CD4-positive, alpha-beta memory T cell (primary cell): ENCODE results near the gene RIPOR3. TPM values are rescaled to one million over a fixed set of nuclear protein-coding genes. Genes with fewer than 3 reads are reported as not detected.

Source experiments
- CTCF ChIA-PET: fragments of 350-600 bp; sonication (Branson Sonifier 250); formaldehyde crosslinking; loops from one replicate; lab custom pipeline; 2021; ENCODE audit warnings: inconsistent platforms; ENCODE audit not compliant: partially characterized antibody; lab: Charles Lee
- POLR2A ChIA-PET: fragments of 350-600 bp; sonication (Branson Sonifier 250); formaldehyde crosslinking; loops from one replicate; lab custom pipeline; 2021; ENCODE audit not compliant: partially characterized antibody; lab: Charles Lee
- DNase-seq, 5 donors: peaks; one replicate each; pipeline versions ENCODE4 v3.0.0 to v3.0.0-alpha.2; 2020 to 2022; ENCODE audit warnings: mixed read lengths in 1 of 5
- H3K27ac ChIP-seq: one replicate; pipeline ENCODE4 v1.7.0; 2013; ENCODE audit warnings: low read depth, low read length
- H3K27me3 ChIP-seq: 2 replicates; pipeline ENCODE4 v1.7.0; 2013; ENCODE audit warnings: mild to moderate bottlenecking, low read length, moderate library complexity; ENCODE audit not compliant: insufficient read depth
- H3K36me3 ChIP-seq: 2 replicates; pipeline ENCODE4 v1.7.0; 2013; ENCODE audit warnings: mild to moderate bottlenecking, low read length, moderate library complexity; ENCODE audit not compliant: insufficient read depth
- H3K4me1 ChIP-seq: 2 replicates; pipeline ENCODE4 v1.7.0; 2013; ENCODE audit warnings: mild to moderate bottlenecking, low read length, moderate library complexity; ENCODE audit not compliant: insufficient read depth
- H3K4me3 ChIP-seq, 2 donors: one replicate each; pipeline ENCODE4 v1.7.0; 2013; ENCODE audit warnings: low read length in 2 of 2, mild to moderate bottlenecking in 1 of 2
- H3K9me3 ChIP-seq, 2 donors: one replicate each; pipeline ENCODE4 v1.7.0; 2013; ENCODE audit warnings: low read length in 2 of 2, control low read depth in 1 of 2; ENCODE audit not compliant: control insufficient read depth in 1 of 2
- H3K27ac Mint-ChIP-seq, 7 donors: one replicate each; pipeline ENCODE4 v1.8.0; 2020 to 2021; ENCODE audit warnings: mixed read lengths in 7 of 7, mild to moderate bottlenecking in 6 of 7, inconsistent platforms in 3 of 7, moderate library complexity in 3 of 7
- H3K27me3 Mint-ChIP-seq, 2 donors: one replicate each; pipeline ENCODE4 v1.8.0; 2020 to 2021; ENCODE audit warnings: mixed read lengths in 2 of 2
- H3K36me3 Mint-ChIP-seq, 2 donors: one replicate each; pipeline ENCODE4 v1.8.0; 2020 to 2021; ENCODE audit warnings: mixed read lengths in 2 of 2, inconsistent platforms in 1 of 2, mild to moderate bottlenecking in 1 of 2
- H3K4me1 Mint-ChIP-seq, 4 donors: one replicate each; pipeline ENCODE4 v1.8.0; 2020 to 2021; ENCODE audit warnings: mixed read lengths in 4 of 4, mild to moderate bottlenecking in 1 of 4
- H3K4me3 Mint-ChIP-seq, 8 donors: one replicate each; pipeline ENCODE4 v1.8.0; 2020 to 2021; ENCODE audit warnings: mixed read lengths in 8 of 8, mild to moderate bottlenecking in 7 of 8, moderate library complexity in 6 of 8, inconsistent platforms in 3 of 8
- H3K9me3 Mint-ChIP-seq, 8 donors: one replicate each; pipeline ENCODE4 v1.8.0; 2020 to 2021; ENCODE audit warnings: mixed read lengths in 8 of 8, mild to moderate bottlenecking in 5 of 8, inconsistent platforms in 3 of 8, moderate library complexity in 1 of 8
- intact Hi-C: fragments of 100-400 bp; cut with micrococcal nuclease; formaldehyde crosslinking; loops from one replicate; pipeline ENCODE4 v1.15.1; 2023
- polyA plus RNA-seq, 2 donors: library from polyadenylated mRNA; unstranded; fragments of 300-500 nt; fragmentation: Illumina TruSeq; gene quantifications; one replicate each; pipeline ENCODE4 v1.2.3, GENCODE V29; 2021
- total RNA-seq, 2 experiments: library from RNA; stranded (reverse); gene quantifications; one replicate each; pipeline ENCODE4 v1.2.3, GENCODE V29; 2021

Gene RIPOR3
- total and polyA plus RNA-seq, 4 experiments from 2014 or later: 0.49 to 1.3 TPM; not detected in 2

GRCh38 chr20:50670126-50670862 lies 21.0 kb downstream of the RIPOR3 start:
- POLR2A ChIA-PET: no interaction called here
- H3K27ac ChIP-seq: no peak overlapping the region
- Mint-ChIP-seq H3K27ac (no peak overlapping the region), H3K27me3 (peaks cover 0 to 4% of the 10 kb centered on the region in 2 donors), H3K36me3 (no peaks in the 10 kb centered on the region), H3K9me3 (peaks cover 0 to 2% (median 0%) of the 10 kb centered on the region in 8 donors), H3K4me3 (no peak overlapping the region), H3K4me1 (no peaks in the 10 kb centered on the region)
- intact Hi-C loops: no loop called here
- H3K27me3 ChIP-seq: no peaks in the 10 kb centered on the region
- CTCF ChIA-PET: no interaction called here
- no peak overlapping the region for H3K4me3 ChIP-seq
- no peaks in the 10 kb centered on the region for H3K36me3 ChIP-seq
- no peaks in the 10 kb centered on the region for H3K4me1 ChIP-seq
- no peak for DNase-seq
- no peaks in the 10 kb centered on the region for H3K9me3 ChIP-seq

- Mint-ChIP-seq H3K4me3 (no peak overlapping the region), H3K27me3 (peaks cover 0 to 4% of the 10 kb centered on the region in 2 donors), H3K9me3 (peaks cover 0 to 2% (median 0%) of the 10 kb centered on the region in 8 donors), H3K27ac (no peak overlapping the region), H3K4me1 (no peaks in the 10 kb centered on the region), H3K36me3 (no peaks in the 10 kb centered on the region)
- ChIA-PET POLR2A (no interaction called here), CTCF (no interaction called here)
- Histone ChIP-seq H3K9me3 (no peaks in the 10 kb centered on the region), H3K4me1 (no peaks in the 10 kb centered on the region), H3K4me3 (no peak overlapping the region), H3K36me3 (no peaks in the 10 kb centered on the region), H3K27ac (no peak overlapping the region), H3K27me3 (no peaks in the 10 kb centered on the region)
- no peak for DNase-seq
- intact Hi-C loops: no loop called here
These were observed 22.5 kb downstream of the RIPOR3 start for GRCh38 chr20:50668798-50669197.

- DNase-seq: no peak
- Histone ChIP-seq H3K27ac (no peak overlapping the region), H3K4me3 (no peak overlapping the region), H3K9me3 (no peaks in the 10 kb centered on the region), H3K36me3 (no peaks in the 10 kb centered on the region), H3K27me3 (no peaks in the 10 kb centered on the region), H3K4me1 (no peaks in the 10 kb centered on the region)
- Mint-ChIP-seq H3K4me3 (no peak overlapping the region), H3K4me1 (no peaks in the 10 kb centered on the region), H3K9me3 (peaks cover 0 to 2% (median 0%) of the 10 kb centered on the region in 8 donors), H3K27ac (no peak overlapping the region), H3K36me3 (no peaks in the 10 kb centered on the region), H3K27me3 (peaks cover 0 to 4% of the 10 kb centered on the region in 2 donors)
- intact Hi-C loops: no loop called here
- POLR2A ChIA-PET: no interaction called here
- CTCF ChIA-PET: no interaction called here
These were observed 23.0 kb downstream of the RIPOR3 start for GRCh38 chr20:50668326-50668725.

- H3K9me3 ChIP-seq: no peaks in the 10 kb centered on the region
- no peaks in the 10 kb centered on the region for H3K27me3 ChIP-seq
- H3K36me3 ChIP-seq: no peaks in the 10 kb centered on the region
- no peaks in the 10 kb centered on the region for H3K4me1 ChIP-seq
- Mint-ChIP-seq H3K36me3 (no peaks in the 10 kb centered on the region), H3K4me3 (no peak overlapping the region), H3K27ac (no peak overlapping the region), H3K9me3 (peaks cover 0 to 2% (median 0%) of the 10 kb centered on the region in 8 donors), H3K27me3 (no peaks in the 10 kb centered on the region), H3K4me1 (no peaks in the 10 kb centered on the region)
- CTCF ChIA-PET: no interaction called here
- no peak for DNase-seq
- H3K4me3 ChIP-seq: no peak overlapping the region
- no peak overlapping the region for H3K27ac ChIP-seq
- intact Hi-C loops: no loop called here
- POLR2A ChIA-PET: no interaction called here
These were observed 24.5 kb downstream of the RIPOR3 start for GRCh38 chr20:50666709-50667298.

- POLR2A ChIA-PET: no interaction called here
- H3K4me3 Mint-ChIP-seq: no peak overlapping the region
- Histone ChIP-seq H3K27ac (no peak overlapping the region), H3K4me3 (no peak overlapping the region), H3K9me3 (no peaks in the 10 kb centered on the region), H3K4me1 (no peaks in the 10 kb centered on the region), H3K27me3 (no peaks in the 10 kb centered on the region), H3K36me3 (no peaks in the 10 kb centered on the region)
- intact Hi-C loops: no loop called here
- H3K27me3 Mint-ChIP-seq: peaks cover 1 to 4% of the 10 kb centered on the region in 2 donors
- H3K4me1 Mint-ChIP-seq: peaks cover 0 to 4% (median 0%) of the 10 kb centered on the region in 4 donors
- no peak for DNase-seq
- CTCF ChIA-PET: interaction anchor here (2.3 kb wide), 1 partner anchor 85 kb away, joined by 8 read pairs; no protein-coding TSS in a partner anchor
- H3K36me3 Mint-ChIP-seq: no peaks in the 10 kb centered on the region
- peaks cover 0 to 3% (median 0%) of the 10 kb centered on the region in 8 donors for H3K9me3 Mint-ChIP-seq
- no peak overlapping the region for H3K27ac Mint-ChIP-seq
These were observed 27.1 kb downstream of the RIPOR3 start for GRCh38 chr20:50664254-50664653.

GRCh38 chr20:50663095-50663821 lies 28.1 kb downstream of the RIPOR3 start:
- Mint-ChIP-seq H3K4me3 (no peak overlapping the region), H3K27me3 (peaks cover 2 to 4% of the 10 kb centered on the region in 2 donors), H3K4me1 (peaks cover 0 to 4% (median 0%) of the 10 kb centered on the region in 4 donors), H3K9me3 (peaks cover 0 to 3% (median 0%) of the 10 kb centered on the region in 8 donors), H3K27ac (no peak overlapping the region), H3K36me3 (no peaks in the 10 kb centered on the region)
- CTCF ChIA-PET: interaction anchor here (2.3 kb wide), 1 partner anchor 86 kb away, joined by 8 read pairs; no protein-coding TSS in a partner anchor
- intact Hi-C loops: no loop called here
- no peaks in the 10 kb centered on the region for H3K4me1 ChIP-seq
- POLR2A ChIA-PET: no interaction called here
- H3K36me3 ChIP-seq: no peaks in the 10 kb centered on the region
- no peak for DNase-seq
- no peak overlapping the region for H3K4me3 ChIP-seq
- H3K27ac ChIP-seq: no peak overlapping the region
- no peaks in the 10 kb centered on the region for H3K9me3 ChIP-seq
- no peaks in the 10 kb centered on the region for H3K27me3 ChIP-seq
